ENCODE results near the gene BACE2. TPM values are rescaled to one million over a fixed set of nuclear protein-coding genes. Genes with fewer than 3 reads are reported as not detected.

Gene BACE2
- polyA plus RNA-seq, 1 donor (not counting 4 experiments of a cell fraction or from before 2014, with no cell fraction given) = 130 TPM

DNA sequence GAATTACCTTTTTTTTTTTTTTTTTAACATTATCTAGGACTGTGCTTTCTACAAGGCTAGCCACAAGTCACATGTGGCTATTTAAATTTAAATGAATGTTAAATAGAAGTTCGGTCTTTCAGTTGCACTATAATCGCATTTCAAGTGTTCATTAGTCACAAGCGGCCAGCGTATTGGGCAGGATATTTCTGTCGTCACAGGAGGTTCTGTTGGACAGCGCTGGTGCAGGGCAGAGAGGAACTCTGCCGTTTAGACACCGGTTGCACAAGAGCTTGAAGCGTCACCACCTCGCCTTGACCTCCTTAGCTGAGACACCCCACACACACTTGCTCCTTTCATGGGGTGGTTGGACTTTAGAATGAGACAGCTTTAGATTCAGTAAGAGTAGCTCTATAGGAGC, 64.1 kb downstream of the BACE2 start:
- no peak overlapping the region for H3K9ac ChIP-seq (ENCODE audit: control insufficient read depth, extremely low read depth, insufficient read depth, low read length)
- H3K27ac ChIP-seq (ENCODE audit: control insufficient read depth, insufficient read depth, low read length) = no peak overlapping the region
- FAIRE-seq = no peak
- H3K4me1 ChIP-seq (ENCODE audit: control insufficient read depth, extremely low read depth, insufficient read depth, low read length) = no peaks in the 10 kb centered on the region
- H3K4me2 ChIP-seq (ENCODE audit: control insufficient read depth, extremely low read depth, insufficient read depth, low read depth, low read length) = no peak overlapping the region
- TF ChIP-seq EZH2 (IDR thresholded peaks at IDR 0.05; ENCODE audit: low read length) = no peak
- TF ChIP-seq, protein P1, sequence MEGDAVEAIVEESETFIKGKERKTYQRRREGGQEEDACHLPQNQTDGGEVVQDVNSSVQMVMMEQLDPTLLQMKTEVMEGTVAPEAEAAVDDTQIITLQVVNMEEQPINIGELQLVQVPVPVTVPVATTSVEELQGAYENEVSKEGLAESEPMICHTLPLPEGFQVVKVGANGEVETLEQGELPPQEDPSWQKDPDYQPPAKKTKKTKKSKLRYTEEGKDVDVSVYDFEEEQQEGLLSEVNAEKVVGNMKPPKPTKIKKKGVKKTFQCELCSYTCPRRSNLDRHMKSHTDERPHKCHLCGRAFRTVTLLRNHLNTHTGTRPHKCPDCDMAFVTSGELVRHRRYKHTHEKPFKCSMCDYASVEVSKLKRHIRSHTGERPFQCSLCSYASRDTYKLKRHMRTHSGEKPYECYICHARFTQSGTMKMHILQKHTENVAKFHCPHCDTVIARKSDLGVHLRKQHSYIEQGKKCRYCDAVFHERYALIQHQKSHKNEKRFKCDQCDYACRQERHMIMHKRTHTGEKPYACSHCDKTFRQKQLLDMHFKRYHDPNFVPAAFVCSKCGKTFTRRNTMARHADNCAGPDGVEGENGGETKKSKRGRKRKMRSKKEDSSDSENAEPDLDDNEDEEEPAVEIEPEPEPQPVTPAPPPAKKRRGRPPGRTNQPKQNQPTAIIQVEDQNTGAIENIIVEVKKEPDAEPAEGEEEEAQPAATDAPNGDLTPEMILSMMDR (optimal IDR thresholded peaks at IDR 0.05 in 1 of 3, IDR thresholded peaks at IDR 0.05 in 1 of 3, conservative IDR thresholded peaks at IDR 0.05 in 1 of 3; ENCODE audit: extremely low read depth in 1 of 3, insufficient read depth in 2 of 3, low read length in 3 of 3) = no peak
- no peaks in the 10 kb centered on the region for H3K9me1 ChIP-seq (ENCODE audit: control insufficient read depth, extremely low read depth, insufficient read depth, low read length)
- dilution Hi-C loops (cut with MboI; ENCODE audit: extremely low pct_ligation_motif_present, low sequenced_read_pairs) = no loop called here
- H3K36me3 ChIP-seq (ENCODE audit: control insufficient read depth in 2 of 2, extremely low read depth in 1 of 2, insufficient read depth in 2 of 2, low read length in 2 of 2) = peaks cover 18 to 25% of the 10 kb centered on the region in 2 experiments
- no peaks in the 10 kb centered on the region for H3K27me3 ChIP-seq (ENCODE audit: control insufficient read depth, extremely low read depth, insufficient read depth, low read length)
- no peaks in the 10 kb centered on the region for H3K9me3 ChIP-seq (ENCODE audit: control insufficient read depth, low read depth, low read length)
- no peak overlapping the region for H3K4me3 ChIP-seq (ENCODE audit: control insufficient read depth in 2 of 3, extremely low read depth in 1 of 3, insufficient read depth in 2 of 3, low read depth in 1 of 3, low read length in 3 of 3)
- no peaks in the 10 kb centered on the region for H4K20me1 ChIP-seq (ENCODE audit: control insufficient read depth, extremely low read depth, insufficient read depth, low read length)
- no peak overlapping the region for H2AFZ ChIP-seq (ENCODE audit: control insufficient read depth, low read length)
- DNase-seq (ENCODE audit: low read depth, low spot score) = no peak
- no peaks in the 10 kb centered on the region for H3K79me2 ChIP-seq (ENCODE audit: control insufficient read depth, insufficient read depth, low read length)

DNA sequence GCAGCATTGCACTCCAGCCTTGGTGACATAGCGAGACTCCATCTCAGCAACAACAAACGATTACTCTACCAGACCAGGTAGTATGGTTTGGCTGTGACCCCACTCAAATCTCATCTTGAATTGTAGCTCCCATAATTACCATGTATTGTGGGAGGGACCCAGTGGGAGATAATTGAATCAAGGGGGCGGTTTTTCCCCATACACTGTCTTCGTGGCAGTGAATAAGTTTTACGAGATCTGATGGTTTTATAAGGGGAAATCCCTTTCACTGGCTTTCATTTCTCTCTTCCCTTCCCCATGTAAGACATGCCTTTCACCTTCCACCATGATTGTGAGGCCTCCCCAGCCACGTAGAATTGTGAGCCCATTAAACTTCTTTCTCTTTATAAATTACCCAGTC, 66.0 kb downstream of the BACE2 start:
- no peaks in the 10 kb centered on the region for H3K79me2 ChIP-seq (ENCODE audit: control insufficient read depth, insufficient read depth, low read length)

More for the DNA sequence above, 66.0 kb downstream of the BACE2 start:
- Histone ChIP-seq H4K20me1 (ENCODE audit: control insufficient read depth, extremely low read depth, insufficient read depth, low read length) (no peaks in the 10 kb centered on the region), H3K4me1 (ENCODE audit: control insufficient read depth, extremely low read depth, insufficient read depth, low read length) (no peaks in the 10 kb centered on the region), H3K9me3 (ENCODE audit: control insufficient read depth, low read depth, low read length) (no peaks in the 10 kb centered on the region), H3K36me3 (ENCODE audit: control insufficient read depth in 2 of 2, extremely low read depth in 1 of 2, insufficient read depth in 2 of 2, low read length in 2 of 2) (peaks cover 16 to 20% of the 10 kb centered on the region in 2 experiments), H3K4me2 (ENCODE audit: control insufficient read depth, extremely low read depth, insufficient read depth, low read depth, low read length) (no peak overlapping the region), H3K9me1 (ENCODE audit: control insufficient read depth, extremely low read depth, insufficient read depth, low read length) (no peaks in the 10 kb centered on the region), H3K4me3 (ENCODE audit: control insufficient read depth in 2 of 3, extremely low read depth in 1 of 3, insufficient read depth in 2 of 3, low read depth in 1 of 3, low read length in 3 of 3) (no peak overlapping the region), H3K27ac (ENCODE audit: control insufficient read depth, insufficient read depth, low read length) (no peak overlapping the region), H3K27me3 (ENCODE audit: control insufficient read depth, extremely low read depth, insufficient read depth, low read length) (no peaks in the 10 kb centered on the region), H3K9ac (ENCODE audit: control insufficient read depth, extremely low read depth, insufficient read depth, low read length) (no peak overlapping the region), H2AFZ (ENCODE audit: control insufficient read depth, low read length) (no peak overlapping the region)
- DNase-seq (ENCODE audit: low read depth, low spot score) (no peak), FAIRE-seq (no peak)
- TF ChIP-seq EZH2 (IDR thresholded peaks at IDR 0.05; ENCODE audit: low read length) = no peak
- TF ChIP-seq, protein P1 (optimal IDR thresholded peaks at IDR 0.05 in 1 of 3, IDR thresholded peaks at IDR 0.05 in 1 of 3, conservative IDR thresholded peaks at IDR 0.05 in 1 of 3; ENCODE audit: extremely low read depth in 1 of 3, insufficient read depth in 2 of 3, low read length in 3 of 3) = no peak
- dilution Hi-C loops (cut with MboI; ENCODE audit: extremely low pct_ligation_motif_present, low sequenced_read_pairs) = no loop called here

All from keratinocyte (primary cell).